Psoas muscle (tissue), 8 donors: Measurements from ENCODE around the gene TMEM250. TPM values are rescaled to one million over a fixed set of nuclear protein-coding genes. Genes with fewer than 3 reads are reported as not detected.

Experiments
- ATAC-seq, 4 donors: fragments of 200-7000 bp; cut with Tn5 transposase; one replicate each; pipeline ENCODE4 v1.9.1; 2020; ENCODE audit warnings: moderate library complexity in 3 of 4, mild to moderate bottlenecking in 2 of 4
- DNase-seq, 2 donors: peaks; one replicate each; pipeline ENCODE4 v3.0.0-alpha.2; 2020
- H3K27ac ChIP-seq: fragments of 200-600 bp; one replicate; pipeline ENCODE4 v1.8.0; 2022
- H3K27me3 ChIP-seq, 3 donors: fragments of 200-600 bp in 1 of 3; one replicate each; pipeline versions ENCODE4 v1.6.1 to v1.8.0; 2013 to 2022; ENCODE audit warnings: low read length in 2 of 3, mild to moderate bottlenecking in 2 of 3, moderate library complexity in 1 of 3; ENCODE audit not compliant: insufficient read depth in 3 of 3
- H3K36me3 ChIP-seq, 2 donors: fragments of 200-600 bp in 1 of 2; one replicate each; pipeline versions ENCODE4 v1.6.1 to v1.8.0; 2013 to 2022; ENCODE audit warnings: low read depth in 1 of 2, mild to moderate bottlenecking in 1 of 2, moderate library complexity in 1 of 2; ENCODE audit not compliant: insufficient read depth in 1 of 2
- H3K4me1 ChIP-seq: fragments of 200-600 bp; one replicate; pipeline ENCODE4 v1.8.0; 2022
- H3K4me3 ChIP-seq: fragments of 200-600 bp; one replicate; pipeline ENCODE4 v1.8.0; 2022; ENCODE audit warnings: mild to moderate bottlenecking
- H3K9me3 ChIP-seq: fragments of 200-600 bp; one replicate; pipeline ENCODE4 v1.8.0; 2022
- WGBS, 3 donors: extraction: QIAGEN DNeasy Blood & Tissue Kit; methylation state at CpG; one replicate each; pipeline versions ENCODE4 v1.1.6 to v1.1.7; 2013; 5-methylcytosine and 5-hydroxymethylcytosine counted together
- intact Hi-C, 2 donors: fragments of 100-400 bp; cut with DNase I; formaldehyde crosslinking; loops; one replicate each; pipeline versions ENCODE4 v1.11.0 to v1.14.2; 2022
- polyA plus RNA-seq, 3 donors: library from polyadenylated mRNA; stranded (reverse); fragments of 200-250 nt; gene quantifications; one replicate each; pipeline ENCODE4 v1.2.3, GENCODE V29; 2013
- total RNA-seq, 4 donors: library from RNA; stranded (reverse); fragmentation: NEBNext Ultra II Directional in 2 of 4; extraction: Animal tissue kit (Norgen Biotek cat#: 25700) in 2 of 4; gene quantifications; one replicate each; pipeline versions ENCODE4 v1.2.1 to v1.2.4, GENCODE V29; 2021 to 2023
- TF ChIP-seq, protein P1 (sequence below): fragments of 200-600 bp; IDR thresholded peaks from one replicate; pipeline ENCODE4 v1.8.0; 2022; ENCODE audit warnings: antibody characterized with exemption
- donor health status: healthy with polysubstance abuse.
- donor health status: DM: no; HTN: no; CAD: no; lungs with moderate emphysema.
- donor health status: Bipolar disorder and iron deficiency.
- donor health status: healthy.
- donor health status: DM: yes; HTN: yes; CAD: no.
- donor health status: DM: no; HTN: no; CAD: no.
- donor health status: DM: no; HTN: no; CAD: no.
- donor health status: DM: yes; HTN: yes; CAD: no.

Gene TMEM250
- total and polyA plus RNA-seq, 7 donors = 17.3 to 49.5 (median 27.8) TPM

DNA sequence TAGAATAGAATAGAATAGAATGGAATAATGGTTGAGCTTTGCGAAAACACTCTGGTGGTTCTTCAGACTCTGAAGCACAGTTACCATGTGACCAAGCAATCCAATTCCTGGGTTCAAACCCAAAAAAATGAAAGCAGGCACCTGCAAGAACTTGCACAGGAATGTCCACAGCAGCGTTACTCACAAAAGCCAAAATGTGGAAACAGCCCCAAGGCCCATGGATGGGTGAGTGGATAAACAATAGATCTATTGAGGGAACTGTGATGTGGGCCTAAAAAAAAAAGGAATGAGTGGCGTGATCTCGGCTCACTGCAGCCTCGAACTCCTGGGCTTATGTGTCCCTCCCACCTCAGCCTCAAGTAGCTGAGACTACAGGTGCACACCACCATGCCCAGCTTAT lies 21.4 kb upstream of the TMEM250 start:
- Histone ChIP-seq H3K27ac (no peak overlapping the region), H3K4me3 (no peak overlapping the region), H3K9me3 (no peaks in the 10 kb centered on the region), H3K27me3 (peaks cover 0 to 53% (median 13%) of the 10 kb centered on the region in 3 donors), H3K4me1 (no peaks in the 10 kb centered on the region), H3K36me3 (no peaks in the 10 kb centered on the region)
- no peak for ATAC-seq
- no peak for DNase-seq
- TF ChIP-seq, protein P1, sequence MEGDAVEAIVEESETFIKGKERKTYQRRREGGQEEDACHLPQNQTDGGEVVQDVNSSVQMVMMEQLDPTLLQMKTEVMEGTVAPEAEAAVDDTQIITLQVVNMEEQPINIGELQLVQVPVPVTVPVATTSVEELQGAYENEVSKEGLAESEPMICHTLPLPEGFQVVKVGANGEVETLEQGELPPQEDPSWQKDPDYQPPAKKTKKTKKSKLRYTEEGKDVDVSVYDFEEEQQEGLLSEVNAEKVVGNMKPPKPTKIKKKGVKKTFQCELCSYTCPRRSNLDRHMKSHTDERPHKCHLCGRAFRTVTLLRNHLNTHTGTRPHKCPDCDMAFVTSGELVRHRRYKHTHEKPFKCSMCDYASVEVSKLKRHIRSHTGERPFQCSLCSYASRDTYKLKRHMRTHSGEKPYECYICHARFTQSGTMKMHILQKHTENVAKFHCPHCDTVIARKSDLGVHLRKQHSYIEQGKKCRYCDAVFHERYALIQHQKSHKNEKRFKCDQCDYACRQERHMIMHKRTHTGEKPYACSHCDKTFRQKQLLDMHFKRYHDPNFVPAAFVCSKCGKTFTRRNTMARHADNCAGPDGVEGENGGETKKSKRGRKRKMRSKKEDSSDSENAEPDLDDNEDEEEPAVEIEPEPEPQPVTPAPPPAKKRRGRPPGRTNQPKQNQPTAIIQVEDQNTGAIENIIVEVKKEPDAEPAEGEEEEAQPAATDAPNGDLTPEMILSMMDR = no peak
- 75 to 90% (median 82%) methylated on average over 5 of the region's 5 CpGs for WGBS, 3 donors
- intact Hi-C loops = loop anchor here in 1 of 2 donors (10.0 kb wide), 1 partner anchor 145 kb away; no protein-coding TSS in a partner anchor

DNA sequence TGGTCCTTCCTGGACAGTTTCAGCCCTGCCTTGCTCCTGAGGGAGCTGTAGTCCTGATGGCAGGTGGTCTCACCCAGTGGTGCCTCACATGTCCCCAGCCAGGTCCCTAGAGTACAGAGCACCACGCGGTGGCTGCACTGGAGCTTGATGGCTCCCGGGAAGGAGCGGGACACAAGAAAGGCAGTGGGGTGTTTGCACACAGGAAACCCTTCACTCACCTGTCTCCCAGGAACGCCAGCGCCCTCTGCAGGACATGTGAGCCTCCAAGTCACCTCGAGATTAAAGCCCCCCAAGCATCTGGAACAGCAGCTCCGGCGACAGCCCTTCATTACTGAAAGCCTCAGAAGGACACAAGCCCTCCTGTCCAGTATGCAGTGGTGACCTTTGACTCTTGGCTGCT lies 19.9 kb upstream of the TMEM250 start:
- no peak overlapping the region for H3K4me3 ChIP-seq
- TF ChIP-seq, protein P1 = no peak
- H3K36me3 ChIP-seq = no peaks in the 10 kb centered on the region
- H3K4me1 ChIP-seq = peaks cover 1% of the 10 kb centered on the region
- DNase-seq = no peak
- intact Hi-C loops = no loop called here
- H3K27me3 ChIP-seq = peaks cover 0 to 54% (median 15%) of the 10 kb centered on the region in 3 donors
- WGBS, 3 donors = 11 to 14% (median 12%) methylated on average over 9 of the region's 9 CpGs
- ATAC-seq = no peak
- H3K9me3 ChIP-seq = no peaks in the 10 kb centered on the region
- H3K27ac ChIP-seq = no peak overlapping the region

DNA sequence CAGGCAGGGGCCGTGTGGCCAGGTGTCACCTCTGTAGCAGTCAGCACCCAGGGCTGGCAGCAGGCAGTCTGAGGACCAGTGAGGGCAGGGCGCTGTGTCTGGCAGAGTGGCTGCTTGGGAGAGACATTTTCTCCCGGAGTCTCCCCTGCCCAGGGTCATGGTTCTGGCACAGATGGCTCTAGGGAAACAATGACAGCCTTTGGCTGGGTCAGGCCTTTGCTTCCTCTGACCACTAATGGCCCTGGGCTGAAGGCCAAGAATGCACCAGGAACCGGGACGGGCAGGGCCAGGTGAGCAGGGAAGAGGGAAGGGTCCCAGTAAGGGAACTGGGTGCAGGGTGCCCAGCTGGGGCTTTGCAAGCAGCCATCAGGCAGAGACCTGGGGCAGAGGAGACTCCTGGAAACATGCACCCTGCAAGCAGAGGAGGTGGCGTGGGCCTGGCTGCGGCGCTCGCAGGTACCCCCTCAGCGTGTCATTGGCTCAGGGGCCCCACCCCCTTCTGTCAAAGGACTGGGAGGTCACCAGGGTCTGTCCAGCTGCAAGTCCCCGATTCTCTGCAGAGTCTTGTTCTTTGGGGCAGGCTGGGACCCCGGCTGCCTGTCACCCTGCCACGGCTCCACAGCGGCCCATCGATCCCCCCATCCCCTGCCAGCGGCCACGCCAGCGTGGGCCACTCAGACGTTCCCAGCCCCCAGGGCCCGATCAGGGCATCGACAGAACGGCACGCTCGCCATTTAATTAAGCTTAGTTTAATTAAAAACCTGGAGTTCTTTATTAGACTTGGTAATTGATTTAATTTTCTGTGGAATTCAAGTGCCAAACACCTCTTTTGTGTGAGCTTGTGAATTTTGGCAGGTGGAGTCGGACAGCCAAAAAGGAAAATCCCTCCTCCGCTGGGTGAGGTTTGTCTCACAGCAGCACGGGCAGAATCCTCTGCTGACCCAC lies 18.9 kb upstream of the TMEM250 start:
- Histone ChIP-seq H3K36me3 (no peaks in the 10 kb centered on the region), H3K27ac (no peak overlapping the region), H3K4me1 (peaks cover 5% of the 10 kb centered on the region), H3K4me3 (no peak overlapping the region), H3K27me3 (peaks cover 0 to 56% (median 22%) of the 10 kb centered on the region in 3 donors), H3K9me3 (no peaks in the 10 kb centered on the region)
- intact Hi-C loops = no loop called here
- TF ChIP-seq, protein P1 = no peak
- ATAC-seq (no peak), DNase-seq (no peak)
- WGBS, 3 donors = 59 to 64% (median 61%) methylated on average over 23 to 27 of the region's 27 CpGs

DNA sequence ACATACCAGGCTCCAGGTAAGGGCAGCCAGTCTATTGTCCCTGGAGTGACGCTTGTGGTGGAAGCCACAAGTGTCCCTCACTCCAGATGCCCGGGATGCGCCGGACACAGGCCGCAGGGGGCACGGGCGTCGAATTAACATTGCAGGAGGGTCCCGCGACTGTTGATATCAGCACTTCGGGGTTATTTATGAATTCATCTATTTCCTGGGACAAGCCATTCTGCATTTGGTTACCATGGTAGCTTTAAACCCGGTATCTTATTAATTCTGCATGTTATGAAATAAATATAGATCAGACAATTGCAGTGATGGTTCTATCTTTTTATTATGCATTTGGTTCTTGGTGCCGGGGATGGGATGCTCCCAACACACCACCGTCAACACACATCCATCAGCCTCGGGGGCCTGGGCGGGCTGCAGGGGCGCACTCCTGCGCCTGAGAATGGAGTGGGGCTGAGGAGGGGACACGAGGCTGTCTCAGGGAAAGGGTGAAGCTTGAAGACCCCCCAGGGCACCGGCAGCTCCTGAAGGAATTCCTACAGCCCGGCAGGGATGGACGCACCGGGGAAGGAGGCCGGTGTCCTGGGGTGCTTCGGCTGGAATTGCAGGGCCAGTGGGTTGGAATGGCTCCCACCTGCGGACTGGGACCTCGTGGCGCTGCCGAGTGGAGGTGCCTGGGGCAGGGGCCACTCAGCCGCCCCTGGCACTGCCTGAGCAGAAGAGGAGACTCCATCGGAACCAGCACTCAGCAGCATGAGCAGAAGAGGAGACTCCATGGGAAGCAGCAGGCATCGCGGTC lies 17.7 kb upstream of the TMEM250 start:
- DNase-seq (no peak), ATAC-seq (no peak)
- intact Hi-C loops = no loop called here
- H3K4me1 ChIP-seq = peaks cover 5% of the 10 kb centered on the region
- no peaks in the 10 kb centered on the region for H3K9me3 ChIP-seq
- H3K27ac ChIP-seq = no peak overlapping the region
- WGBS, 3 donors = 77 to 84% (median 81%) methylated on average over 33 of the region's 33 CpGs
- no peak overlapping the region for H3K4me3 ChIP-seq
- TF ChIP-seq, protein P1 = no peak
- no peaks in the 10 kb centered on the region for H3K36me3 ChIP-seq
- H3K27me3 ChIP-seq = peaks cover 0 to 68% (median 23%) of the 10 kb centered on the region in 3 donors
